Erythroblast (primary cell): Measurements from ENCODE around the gene ALDH1A2.

Source experiments
- GATA1 ChIP-seq: IDR thresholded peaks from 2 replicates; pipeline ENCODE4 v1.6.1; 2011; ENCODE audit warnings: low read depth, mild to moderate bottlenecking, control low read depth, low read length, moderate library complexity
- POLR2A ChIP-seq: IDR thresholded peaks from 2 replicates; pipeline ENCODE4 v1.6.1; 2011; ENCODE audit warnings: mild to moderate bottlenecking, low read length

GRCh38 chr15:58002338-58003126 lies 63.0 kb downstream of the ALDH1A2 start:
- no peak for TF ChIP-seq POLR2A
- TF ChIP-seq GATA1 = no peak
